ENCODE data around the gene PHC1. TPM values are rescaled to one million over a fixed set of nuclear protein-coding genes. Genes with fewer than 3 reads are reported as not detected.

Gene PHC1
- total RNA-seq, 4 donors from 2014 or later: 51.7 to 71.2 (median 67.3) TPM

- Histone ChIP-seq H3K4me3 (replicated peaks in 1 of 3) (no peak overlapping the region), H3K27ac (no peak overlapping the region), H3K36me3 (peaks cover 25 to 47% of the 10 kb centered on the region in 2 donors), H3K27me3 (no peaks in the 10 kb centered on the region), H3K9me3 (no peaks in the 10 kb centered on the region), H3K4me1 (peaks cover 7 to 14% of the 10 kb centered on the region in 2 donors)
- DNase-seq: no peak
- 92 to 95% methylated on average over 10 of the region's 10 CpGs for WGBS, 2 donors
- intact Hi-C loops (cut with DNase I): loop anchor here (10.0 kb wide), 1 partner anchor 91 kb away; no protein-coding TSS in a partner anchor
- no peak for TF ChIP-seq CTCF (IDR thresholded peaks at IDR 0.05)
- TF ChIP-seq POLR2A (IDR thresholded peaks at IDR 0.05): no peak
These were observed 29.4 kb downstream of the PHC1 start for GRCh38 chr12:8943565-8944186.

DNA sequence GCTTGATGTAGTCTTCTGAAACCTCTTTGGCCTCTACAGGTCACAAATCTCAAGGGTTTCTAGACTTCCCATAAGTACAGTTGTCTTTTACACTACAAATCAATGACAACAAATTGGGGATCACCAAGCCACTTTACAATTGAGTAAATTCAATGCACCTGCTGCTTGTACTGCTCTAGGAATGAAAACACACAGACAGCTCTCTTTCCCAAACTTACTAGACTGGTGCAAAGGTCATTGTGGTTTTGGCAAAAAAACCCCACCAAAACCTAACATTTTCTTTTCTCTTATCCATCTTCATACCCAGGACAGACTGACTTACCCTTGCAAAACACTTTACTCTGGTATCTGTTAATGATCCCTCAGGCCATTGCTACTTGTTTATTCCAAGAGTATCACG is 32.4 kb downstream of the PHC1 start:
- TF ChIP-seq POLR2A (IDR thresholded peaks at IDR 0.05) (no peak), CTCF (IDR thresholded peaks at IDR 0.05) (no peak)
- H3K36me3 ChIP-seq: peaks cover 20 to 37% of the 10 kb centered on the region in 2 donors
- 76 to 84% methylated on average over 1 of the region's 1 CpG for WGBS, 2 donors
- intact Hi-C loops (cut with DNase I): loop anchor here (10.0 kb wide), 1 partner anchor 88 kb away; no protein-coding TSS in a partner anchor
- H3K4me3 ChIP-seq (replicated peaks in 1 of 3): no peak overlapping the region
- no peaks in the 10 kb centered on the region for H3K9me3 ChIP-seq
- no peak overlapping the region for H3K27ac ChIP-seq
- H3K4me1 ChIP-seq: peaks cover 9 to 14% of the 10 kb centered on the region in 2 donors
- no peaks in the 10 kb centered on the region for H3K27me3 ChIP-seq
- DNase-seq: no peak

DNA sequence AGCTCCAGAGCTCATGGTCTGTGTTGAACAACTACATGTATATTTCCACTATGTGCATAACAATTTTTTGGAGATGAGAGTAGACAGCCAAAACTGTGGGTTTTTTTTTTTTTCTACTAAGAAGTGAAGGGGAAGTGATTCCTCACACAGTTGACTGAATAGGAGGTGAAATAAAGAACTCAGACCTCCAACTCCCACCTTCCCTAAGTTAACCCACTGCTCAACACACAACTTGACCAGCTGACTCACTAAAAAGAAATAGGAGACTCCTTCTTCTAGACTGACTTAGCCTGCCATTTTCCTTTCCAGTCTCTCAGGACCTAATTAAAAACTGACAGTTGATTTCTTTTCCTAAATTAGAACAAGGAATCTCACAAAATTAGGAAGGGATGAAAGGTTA is 33.4 kb downstream of the PHC1 start:
- peaks cover 9 to 14% of the 10 kb centered on the region in 2 donors for H3K4me1 ChIP-seq
- no peaks in the 10 kb centered on the region for H3K27me3 ChIP-seq
- no peak for DNase-seq
- TF ChIP-seq CTCF (IDR thresholded peaks at IDR 0.05) (no peak), POLR2A (IDR thresholded peaks at IDR 0.05) (no peak)
- no peak overlapping the region for H3K27ac ChIP-seq
- H3K36me3 ChIP-seq: peaks cover 11 to 27% of the 10 kb centered on the region in 2 donors
- H3K4me3 ChIP-seq (replicated peaks in 1 of 3): no peak overlapping the region
- H3K9me3 ChIP-seq: no peaks in the 10 kb centered on the region
- intact Hi-C loops (cut with DNase I): loop anchor here (10.0 kb wide), 1 partner anchor 87 kb away; no protein-coding TSS in a partner anchor

- TF ChIP-seq POLR2A (IDR thresholded peaks at IDR 0.05): no peak
- no peak for TF ChIP-seq CTCF (IDR thresholded peaks at IDR 0.05)
- intact Hi-C loops (cut with DNase I): loop anchor here (10.0 kb wide), 1 partner anchor 86 kb away; no protein-coding TSS in a partner anchor
- H3K27ac ChIP-seq: peak overlapping the region; percentile 97 to 99 (median 99)
- peak in 1 of 2 donors; percentile 22 for DNase-seq
- no peaks in the 10 kb centered on the region for H3K9me3 ChIP-seq
- H3K4me1 ChIP-seq: peaks cover 9 to 14% of the 10 kb centered on the region in 2 donors
- H3K27me3 ChIP-seq: no peaks in the 10 kb centered on the region
- H3K36me3 ChIP-seq: peaks cover 1 to 17% of the 10 kb centered on the region in 2 donors
- H3K4me3 ChIP-seq (replicated peaks in 1 of 3): peak overlapping the region; percentile 65 to 74 (median 70)
- 0 to 1% methylated on average over 15 of the region's 15 CpGs for WGBS, 2 donors
These were observed 34.5 kb downstream of the PHC1 start for GRCh38 chr12:8948701-8949341.

Data from thyroid gland (tissue), 4 donors.